ENCODE data around the gene QPRT.

GRCh38 chr16:29686740-29687332 lies 7.9 kb downstream of the QPRT start:
- TF ChIP-seq POLR2A (IDR thresholded peaks at IDR 0.05; ENCODE audit: extremely low read depth, insufficient read length) (no peak), CTCF (IDR thresholded peaks at IDR 0.05; ENCODE audit: low read depth, low read length) (no peak)

Data from NB4 (cell line).